GM18520 (cell line): ENCODE data around the gene MAP2K1.
"Not testable (repeated sequence)": the region's sequence is repeated elsewhere in the genome, so short reads cannot be mapped to it uniquely, and the experiment has no call there.

Source experiments
- ATAC-seq: cut with Tn5 transposase; IDR thresholded peaks from one replicate; pipeline ENCODE4 v1.9.1; 2021; ENCODE audit not compliant: unreplicated experiment

The MAP2K1 gene

DNA sequence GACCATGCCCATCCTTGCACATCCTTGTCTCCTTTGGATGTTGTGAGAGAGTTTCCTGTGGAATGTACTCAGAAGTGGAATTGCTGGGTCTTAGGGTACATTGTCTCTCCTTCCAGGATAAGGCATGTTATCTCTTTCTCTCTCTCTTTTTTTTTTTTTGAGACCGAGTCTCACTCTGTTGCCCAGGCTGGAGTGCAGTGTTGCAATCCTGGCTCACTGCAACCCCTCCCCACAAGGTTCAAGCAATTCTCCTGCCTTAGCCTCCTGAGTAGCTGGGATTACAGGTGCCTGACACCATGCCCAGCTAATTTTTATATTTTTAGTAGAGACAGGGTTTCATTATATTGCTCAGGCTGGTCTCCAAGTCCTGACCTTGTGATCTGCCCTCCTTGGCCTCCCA, 6.3 kb downstream of the MAP2K1 start:
- ATAC-seq = not testable (repeated sequence)

DNA sequence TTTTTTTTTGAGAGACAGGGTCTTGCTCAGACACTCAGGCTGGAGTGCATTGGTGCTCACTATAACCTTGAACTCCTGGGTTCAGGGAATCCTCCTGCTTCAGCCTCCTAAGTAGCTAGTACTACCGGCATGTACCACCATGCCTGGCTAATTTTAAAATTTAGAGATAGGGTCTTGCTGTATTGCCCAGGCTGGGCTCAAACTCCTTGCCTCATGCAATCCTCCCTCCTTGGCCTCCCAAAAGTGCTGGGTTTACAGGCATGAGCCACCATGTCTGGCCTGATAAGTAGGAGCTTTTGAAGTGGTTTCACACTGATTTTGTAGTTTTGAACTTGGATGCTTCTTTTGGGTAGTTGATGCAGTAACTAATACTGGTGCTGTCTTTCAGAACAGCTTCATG, 7.8 kb downstream of the MAP2K1 start:
- no peak for ATAC-seq

DNA sequence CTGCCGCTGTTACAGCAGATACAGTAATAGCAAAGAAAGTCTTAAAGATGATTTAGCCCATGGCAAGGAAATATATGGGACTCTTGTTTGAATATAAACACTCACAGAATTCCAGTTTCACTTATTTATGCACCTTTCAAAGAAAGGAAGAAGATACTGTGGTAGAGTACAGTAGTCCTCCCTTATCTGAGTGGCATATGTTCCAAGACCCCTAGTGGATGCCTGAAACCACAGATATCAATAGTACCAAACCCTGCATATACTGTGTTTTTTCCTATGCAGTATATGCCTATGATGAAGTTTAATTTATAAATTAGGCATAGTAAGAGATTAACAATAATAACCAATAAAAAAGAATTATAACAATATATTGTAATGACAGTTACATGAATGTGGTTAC, 8.2 kb downstream of the MAP2K1 start:
- no peak for ATAC-seq

DNA sequence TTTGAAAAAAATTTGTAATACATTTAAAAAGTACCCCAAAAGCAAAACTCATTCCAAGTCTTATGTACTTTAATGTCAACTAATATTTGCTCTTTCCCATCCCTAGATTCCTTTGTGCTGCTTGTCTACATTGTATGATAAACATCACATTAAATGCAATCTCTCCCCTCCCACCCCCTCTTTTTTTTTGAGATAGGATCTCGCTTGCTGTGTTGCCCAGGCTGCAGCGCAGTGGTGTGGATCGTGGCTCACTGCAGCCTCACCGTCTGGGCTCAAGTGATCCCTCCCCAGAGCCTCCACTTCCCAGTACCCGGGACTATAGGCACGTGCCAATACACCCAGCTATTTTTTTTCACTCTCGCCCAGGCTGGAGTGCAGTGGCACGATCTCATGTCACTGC, 12.6 kb downstream of the MAP2K1 start:
- ATAC-seq = no peak

DNA sequence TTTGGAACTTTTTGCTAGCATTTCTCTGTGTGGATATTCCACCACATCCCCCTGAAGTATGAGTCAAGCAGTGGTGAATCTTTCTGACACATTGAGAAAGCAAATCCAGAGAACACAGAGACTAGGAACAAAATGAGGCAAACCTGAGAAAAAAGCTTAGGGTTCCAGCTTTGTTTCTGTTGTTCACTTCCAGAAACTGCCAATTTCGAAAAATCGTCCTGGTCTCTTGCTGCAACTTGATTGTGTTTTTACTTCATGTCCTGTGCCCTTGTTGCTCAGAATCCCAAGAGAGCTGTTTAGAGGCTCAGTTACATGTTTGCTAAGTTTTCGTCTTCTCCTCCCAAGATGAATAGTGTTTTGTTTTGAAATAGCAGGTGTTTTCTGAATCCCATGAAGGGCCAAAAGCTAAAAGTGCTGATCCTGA, 13.7 kb downstream of the MAP2K1 start:
- ATAC-seq = no peak

DNA sequence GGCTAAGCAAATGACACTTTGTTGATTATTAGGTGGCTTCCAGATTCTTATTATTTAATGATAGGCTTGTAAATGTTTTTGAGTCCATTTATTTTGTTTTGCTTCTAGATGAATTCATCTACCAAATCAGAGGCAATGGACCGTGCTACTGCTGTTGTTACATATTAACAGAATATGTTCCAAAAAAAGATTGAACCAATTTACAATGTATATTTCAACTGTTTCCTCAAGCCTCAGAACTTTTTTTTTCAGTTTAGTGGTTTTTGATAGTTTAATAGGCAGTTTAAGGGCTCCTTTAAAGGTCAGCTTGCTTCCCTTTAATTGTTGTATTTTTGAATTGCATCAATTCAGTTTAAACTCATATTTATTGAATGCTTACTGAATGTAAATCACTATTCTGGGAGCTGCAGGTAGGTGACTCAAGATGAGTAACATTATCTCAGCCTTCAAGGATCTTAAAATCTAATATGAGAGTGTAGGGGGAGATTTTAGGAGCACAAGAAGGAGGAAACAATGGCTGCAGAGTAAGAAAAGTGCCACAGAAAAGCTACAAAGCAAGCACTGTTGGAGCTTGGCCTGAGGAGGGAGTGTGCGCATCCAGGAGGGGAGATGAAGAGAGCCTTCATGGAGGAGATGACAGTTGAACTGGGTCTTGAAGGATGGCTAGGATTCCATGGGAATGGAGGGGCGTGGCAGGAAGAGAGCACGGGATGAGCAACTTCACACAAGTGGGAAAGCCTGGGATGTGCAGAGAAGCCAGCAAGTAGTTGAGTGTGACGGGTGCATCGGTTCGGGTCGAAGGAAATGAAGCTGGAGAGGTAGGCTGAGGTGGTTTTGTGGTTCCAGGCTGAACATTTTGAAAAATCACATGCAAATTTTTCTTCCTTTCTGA, 14.7 kb downstream of the MAP2K1 start:
- ATAC-seq = no peak

DNA sequence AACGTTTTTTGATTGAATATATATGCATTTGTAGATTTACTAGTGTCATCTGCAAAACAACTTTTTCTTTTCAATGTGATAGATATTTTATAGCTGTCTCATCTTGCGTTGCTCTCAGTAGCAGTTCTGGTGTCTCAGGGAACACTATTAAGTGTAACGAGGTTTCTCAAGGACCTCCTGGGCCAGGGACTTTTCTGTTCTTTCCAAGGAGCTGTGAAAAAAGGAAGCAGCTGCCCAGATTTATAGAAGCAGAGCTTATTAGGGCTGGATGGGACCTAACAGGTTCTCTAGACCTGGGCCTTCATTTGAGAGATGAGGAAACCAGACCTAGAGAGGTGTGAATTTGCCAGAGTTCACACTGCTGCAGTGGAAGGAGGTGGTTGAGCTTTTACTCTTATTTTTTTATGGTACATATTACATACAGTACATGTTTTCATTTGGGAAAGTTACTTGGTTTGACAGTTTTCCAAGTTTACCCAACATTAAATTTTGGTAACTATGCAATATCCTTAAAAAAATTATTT, 16.1 kb downstream of the MAP2K1 start:
- ATAC-seq = no peak

DNA sequence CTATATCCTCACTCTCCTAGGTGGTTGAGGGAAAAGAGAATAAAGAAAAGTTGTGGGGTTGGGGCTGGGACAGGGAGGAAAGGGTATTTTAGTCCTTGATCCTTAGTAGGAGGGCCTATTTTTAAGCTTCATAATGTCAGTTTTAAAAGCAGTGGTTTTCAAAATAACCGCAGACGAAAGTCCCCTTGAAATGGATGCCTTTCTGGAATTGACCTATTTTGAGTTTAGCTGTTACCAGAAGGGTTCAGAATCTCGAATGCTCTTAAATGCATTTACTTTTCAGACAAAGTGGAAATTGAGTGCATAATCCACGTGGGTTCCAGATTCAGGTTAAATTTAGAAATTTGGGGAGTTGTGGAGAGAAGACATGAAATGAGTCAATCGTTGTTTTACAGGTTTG, 16.6 kb downstream of the MAP2K1 start:
- ATAC-seq = no peak

DNA sequence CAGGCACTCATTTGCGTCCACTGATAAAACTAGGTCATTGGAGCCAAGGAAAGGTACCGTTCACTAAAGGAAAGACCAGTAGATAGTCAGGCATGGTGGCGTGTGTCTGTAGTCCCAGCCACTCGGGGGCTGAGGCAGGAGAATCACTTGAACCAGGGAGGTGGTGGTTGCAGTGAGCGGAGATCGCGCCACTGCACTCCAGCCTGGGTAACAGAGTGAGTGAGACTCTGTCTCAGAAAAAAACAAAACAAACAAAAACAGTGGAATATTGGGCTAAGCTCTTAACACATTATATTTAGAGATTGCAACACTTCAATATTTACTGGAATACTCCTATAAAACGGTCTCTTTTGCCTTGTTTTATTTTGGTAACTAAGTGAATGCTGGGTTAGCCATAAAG, 17.4 kb downstream of the MAP2K1 start:
- no peak for ATAC-seq

DNA sequence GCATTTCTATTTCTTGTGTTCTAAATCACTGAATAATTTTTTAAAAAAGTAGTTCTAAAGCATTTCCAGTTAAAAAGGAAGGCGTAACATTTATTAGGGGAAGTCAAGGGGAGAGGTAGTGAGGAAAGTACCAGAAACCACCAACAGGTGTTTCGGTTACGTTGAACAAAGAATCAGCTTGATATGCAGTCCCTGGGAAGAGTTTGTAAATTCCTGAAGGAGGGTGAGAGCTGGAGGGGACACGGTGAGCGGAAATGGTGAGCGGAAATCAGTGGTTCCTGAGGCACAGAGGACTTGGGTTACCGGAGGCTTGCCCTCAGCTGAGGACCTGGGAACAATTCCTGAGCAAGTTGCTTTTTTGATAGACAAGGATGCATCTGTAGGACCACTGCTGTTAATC, 17.8 kb downstream of the MAP2K1 start:
- ATAC-seq = no peak

DNA sequence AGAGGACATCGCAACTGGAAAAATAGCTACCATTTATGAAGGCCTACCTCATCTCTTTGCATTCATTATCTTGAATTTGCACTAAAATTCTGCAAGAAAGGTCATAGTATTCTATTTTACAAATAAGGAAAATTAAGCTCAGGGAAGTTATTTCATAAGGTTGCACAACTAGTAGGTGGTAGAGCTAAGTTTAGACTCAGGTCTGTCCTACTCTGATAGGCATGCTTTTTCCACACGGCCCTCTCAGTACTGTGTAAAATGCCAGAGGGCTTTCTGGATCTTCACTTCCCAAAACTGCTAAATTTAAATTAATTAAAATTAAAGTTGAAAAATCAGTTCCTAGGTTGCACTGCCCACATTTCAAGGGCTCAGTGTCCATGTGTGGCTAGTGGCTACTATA, 18.3 kb downstream of the MAP2K1 start:
- ATAC-seq = no peak

DNA sequence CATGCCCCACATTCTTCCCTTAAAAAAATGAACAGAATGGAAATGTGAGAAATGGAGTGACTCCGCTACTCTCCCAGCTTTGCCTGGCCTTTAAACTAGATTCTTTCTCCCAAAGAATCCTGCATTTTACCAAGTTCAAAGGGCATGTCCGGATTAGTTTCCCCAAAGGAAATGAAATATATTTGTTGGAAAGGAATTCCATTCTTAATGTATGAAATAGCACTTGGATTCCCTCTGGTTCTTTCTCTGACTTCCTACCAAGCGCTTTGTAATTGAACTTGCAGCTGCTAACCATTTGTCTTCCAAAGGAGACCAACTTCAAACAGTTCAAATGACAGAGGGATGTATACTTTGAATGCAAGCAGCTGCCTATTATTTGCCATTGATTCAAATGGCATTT, 18.9 kb downstream of the MAP2K1 start:
- ATAC-seq = no peak

DNA sequence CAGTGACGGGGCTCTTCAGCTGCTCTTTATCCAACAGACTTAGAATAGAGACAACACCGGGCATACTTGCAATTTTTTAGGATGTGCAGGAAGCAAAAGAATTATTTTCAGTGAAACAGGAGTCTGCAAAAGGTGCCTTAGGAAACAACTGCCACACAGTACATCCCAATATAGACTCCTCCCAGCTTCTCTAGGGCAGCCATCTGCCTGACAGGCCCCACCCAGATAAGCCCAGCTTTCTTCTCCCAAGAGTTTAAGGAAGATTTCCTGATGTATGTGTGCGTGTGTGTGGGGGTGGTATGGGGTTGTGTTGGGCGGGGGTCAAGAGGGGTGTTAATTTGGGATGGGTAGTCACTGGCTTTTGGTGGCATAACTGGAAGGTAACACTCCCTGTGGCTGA, 21.5 kb downstream of the MAP2K1 start:
- ATAC-seq = no peak

DNA sequence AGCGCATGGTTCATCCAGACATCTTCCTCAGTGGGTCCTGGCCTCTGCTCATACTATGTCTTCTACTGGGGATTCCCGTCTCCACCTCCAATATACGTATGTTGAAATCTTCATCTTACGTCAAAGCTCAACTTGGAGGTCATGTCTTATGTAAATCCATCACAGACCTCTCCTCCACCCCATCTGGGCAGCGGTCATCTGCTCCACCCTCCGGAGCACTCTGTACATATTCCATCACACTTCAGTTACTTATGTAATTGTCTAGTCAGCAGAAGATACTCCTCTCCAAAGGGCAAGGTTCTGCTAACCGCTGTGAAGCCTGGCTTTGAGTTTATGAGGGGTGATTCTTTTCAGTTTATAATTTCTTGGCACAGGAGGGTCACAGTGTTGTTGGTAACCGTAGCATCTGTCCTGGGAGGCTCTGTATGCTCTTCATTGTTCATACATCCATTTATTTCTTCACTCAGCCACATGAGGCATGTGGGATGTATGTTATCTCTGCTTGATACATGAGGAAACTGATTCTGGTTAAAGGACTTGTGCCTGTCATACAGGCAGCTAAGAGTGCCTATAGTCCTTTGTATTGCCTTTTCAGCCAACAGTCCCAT, 22.1 kb downstream of the MAP2K1 start:
- no peak for ATAC-seq

DNA sequence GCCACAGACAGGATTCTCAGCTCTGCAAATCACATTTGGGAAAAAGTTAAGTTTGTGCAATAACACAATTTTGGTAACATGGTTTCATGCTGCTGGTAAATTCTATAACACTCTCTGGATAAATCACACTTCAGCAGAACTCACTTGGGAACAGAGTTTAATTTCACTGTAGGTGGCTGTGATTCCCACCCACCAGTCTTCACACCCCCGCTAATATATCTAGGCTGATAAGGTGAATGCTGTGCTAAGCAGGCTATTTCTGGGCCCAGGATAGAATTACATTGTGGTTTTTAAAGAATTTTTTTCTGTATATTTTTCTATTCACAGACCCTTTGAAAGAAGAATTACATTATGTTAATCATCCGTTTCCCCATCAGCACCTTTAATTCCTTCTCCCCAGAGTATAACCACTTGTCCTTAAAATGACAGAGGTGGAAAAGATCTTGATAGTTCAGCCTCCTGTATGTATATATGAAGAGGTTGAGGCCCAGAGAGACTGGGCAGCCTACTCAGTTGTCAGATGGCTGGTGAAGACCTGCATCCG, 22.9 kb downstream of the MAP2K1 start:
- no peak for ATAC-seq

DNA sequence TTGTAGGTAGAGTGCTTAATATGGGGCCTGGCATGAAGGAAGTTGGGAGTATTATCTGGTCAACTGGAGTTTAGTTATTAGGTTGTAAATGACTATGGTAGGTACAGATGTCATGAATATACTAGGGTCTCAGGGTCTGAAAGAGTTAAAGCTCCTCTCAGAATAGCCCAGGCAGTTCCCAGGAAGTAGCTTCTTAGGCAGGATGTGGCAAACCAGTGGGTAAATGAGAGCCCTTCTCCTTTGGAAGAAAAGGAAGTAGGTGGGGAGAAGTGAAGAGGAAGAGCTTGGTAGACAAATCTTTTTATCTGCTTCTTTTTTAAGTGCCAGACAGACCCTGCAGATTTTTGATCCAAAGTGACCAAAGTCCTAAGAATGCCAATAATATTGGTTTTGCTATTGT, 24.5 kb downstream of the MAP2K1 start:
- no peak for ATAC-seq

DNA sequence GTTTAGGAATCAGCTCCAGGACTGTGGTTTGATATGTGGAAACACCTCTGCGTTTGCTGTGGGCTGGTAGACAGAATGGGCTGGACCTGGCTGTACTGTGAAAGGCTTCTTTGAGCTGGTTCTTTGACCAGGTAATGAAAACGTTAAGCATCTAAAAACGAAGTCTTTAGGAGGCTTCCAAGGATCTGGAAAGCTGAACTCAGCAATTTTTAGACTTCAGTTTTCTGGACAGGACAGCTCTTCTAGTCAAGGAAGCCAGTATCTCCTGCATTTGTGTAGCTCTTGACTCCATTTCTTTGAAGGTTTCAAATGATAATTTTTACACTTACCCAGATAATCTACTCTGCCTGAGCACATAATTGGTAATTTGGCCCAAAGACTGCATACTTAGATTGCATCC, 25.5 kb downstream of the MAP2K1 start:
- no peak for ATAC-seq

DNA sequence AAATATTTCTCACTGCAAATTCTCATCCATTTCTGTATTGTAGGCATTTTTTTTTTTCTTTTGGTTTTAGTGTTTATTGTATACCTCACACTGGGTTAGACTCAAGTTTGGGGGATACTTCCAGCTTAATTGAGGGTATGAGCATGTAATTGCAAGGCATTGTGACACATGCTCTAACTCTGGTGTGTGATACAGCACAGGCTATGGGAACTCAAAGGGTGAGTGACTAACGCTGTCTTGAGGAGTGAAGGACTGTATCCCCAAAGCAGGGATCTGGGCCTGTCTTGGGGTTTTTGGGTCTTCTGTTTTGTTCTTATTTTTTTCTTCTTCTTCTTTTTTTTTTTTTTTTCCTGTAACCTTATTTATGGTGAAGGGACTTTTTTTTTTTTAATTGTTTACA, 26.9 kb downstream of the MAP2K1 start:
- ATAC-seq = no peak

DNA sequence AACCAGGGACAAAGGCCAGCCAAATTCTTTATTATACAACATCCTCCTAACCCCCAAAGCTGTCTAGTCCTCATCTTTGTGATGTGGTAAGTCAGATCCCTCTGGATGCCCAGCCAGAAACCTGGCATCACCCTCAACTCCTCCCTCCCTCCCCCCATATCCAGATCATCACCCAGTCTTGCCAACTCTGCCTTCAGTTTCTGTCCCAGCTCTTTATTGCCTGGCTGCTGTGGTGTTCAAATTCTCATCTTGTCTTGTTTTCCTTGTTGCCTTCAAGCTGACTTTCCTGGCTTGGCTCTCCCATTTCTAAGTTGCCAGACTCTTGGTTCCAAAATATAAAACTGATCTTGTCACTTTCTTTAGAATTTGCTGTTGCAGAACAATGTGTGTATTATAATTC, 28.6 kb downstream of the MAP2K1 start:
- ATAC-seq = no peak

DNA sequence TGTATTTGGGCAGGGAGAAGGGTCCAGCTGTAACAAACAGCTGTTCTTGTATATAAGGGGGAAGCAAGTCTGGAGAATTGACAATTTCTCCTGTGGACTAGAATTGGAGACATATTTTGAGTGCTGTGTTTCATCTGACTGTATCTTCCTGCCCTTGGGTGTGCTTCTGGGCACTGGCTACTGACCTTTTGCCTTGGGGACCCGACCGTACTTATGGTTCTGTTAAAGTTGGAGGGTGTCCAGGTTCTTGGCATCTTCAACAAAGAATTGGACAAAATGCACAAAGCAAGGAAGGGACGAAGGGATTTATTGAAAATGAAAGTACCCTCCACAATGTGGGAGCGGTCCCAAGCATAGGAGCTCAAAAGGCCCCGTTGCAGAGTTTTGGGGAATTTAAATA, 31.0 kb downstream of the MAP2K1 start:
- ATAC-seq = no peak

DNA sequence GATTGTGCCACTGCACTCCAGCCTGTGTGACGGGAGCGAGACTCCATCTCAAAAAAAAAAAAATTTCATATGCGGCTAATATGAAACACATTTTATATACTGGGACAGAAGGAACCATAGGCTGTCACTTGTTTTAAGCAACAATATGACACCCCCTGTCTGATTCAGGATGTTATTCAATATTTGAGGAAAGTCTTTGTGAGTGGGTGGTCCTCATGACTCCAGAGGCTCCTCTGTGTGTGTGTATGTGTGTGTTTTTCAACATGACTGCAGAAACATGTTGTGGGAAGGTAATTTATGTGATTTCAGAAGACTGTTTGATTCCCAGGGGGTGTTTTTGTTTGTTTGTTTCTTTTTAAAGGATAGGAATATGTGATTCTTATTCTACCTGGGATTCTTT, 32.8 kb downstream of the MAP2K1 start:
- ATAC-seq = no peak

DNA sequence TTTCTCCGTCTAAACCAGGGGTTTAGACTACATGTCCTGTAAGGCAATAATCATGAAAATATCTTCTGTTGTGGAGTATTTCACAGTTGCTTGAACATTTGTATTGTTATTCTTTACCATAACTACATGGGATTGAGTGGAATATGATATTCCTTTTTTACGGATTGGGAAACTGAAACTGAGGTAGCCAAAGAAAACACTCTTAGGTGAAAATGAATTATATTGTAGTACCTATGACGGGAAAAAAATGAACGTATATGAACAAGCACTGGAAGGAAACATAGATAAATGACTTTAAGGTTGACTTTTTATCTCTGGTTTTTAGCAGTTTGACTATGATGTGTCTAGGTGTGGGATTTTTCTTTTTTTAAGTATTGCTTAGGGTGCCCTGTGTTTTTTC, 35.6 kb downstream of the MAP2K1 start:
- ATAC-seq = no peak
